Activated T-cell treated with anti-CD3 and anti-CD28 coated beads for 48 hours (primary cell): ENCODE data around the gene H6PD.

ENCODE experiments used
- DNase-seq: peaks from one replicate; pipeline ENCODE4 v3.0.0-alpha.2; 2020; ENCODE audit warnings: low read depth

H6PD gene

GRCh38 chr1:9260059-9260766 is 25.6 kb downstream of the H6PD start:
- no peak for DNase-seq

- DNase-seq = no peak
These were observed 26.9 kb downstream of the H6PD start for GRCh38 chr1:9261496-9261895.

- no peak for DNase-seq
These were observed 27.8 kb downstream of the H6PD start for GRCh38 chr1:9262096-9262986.

DNA sequence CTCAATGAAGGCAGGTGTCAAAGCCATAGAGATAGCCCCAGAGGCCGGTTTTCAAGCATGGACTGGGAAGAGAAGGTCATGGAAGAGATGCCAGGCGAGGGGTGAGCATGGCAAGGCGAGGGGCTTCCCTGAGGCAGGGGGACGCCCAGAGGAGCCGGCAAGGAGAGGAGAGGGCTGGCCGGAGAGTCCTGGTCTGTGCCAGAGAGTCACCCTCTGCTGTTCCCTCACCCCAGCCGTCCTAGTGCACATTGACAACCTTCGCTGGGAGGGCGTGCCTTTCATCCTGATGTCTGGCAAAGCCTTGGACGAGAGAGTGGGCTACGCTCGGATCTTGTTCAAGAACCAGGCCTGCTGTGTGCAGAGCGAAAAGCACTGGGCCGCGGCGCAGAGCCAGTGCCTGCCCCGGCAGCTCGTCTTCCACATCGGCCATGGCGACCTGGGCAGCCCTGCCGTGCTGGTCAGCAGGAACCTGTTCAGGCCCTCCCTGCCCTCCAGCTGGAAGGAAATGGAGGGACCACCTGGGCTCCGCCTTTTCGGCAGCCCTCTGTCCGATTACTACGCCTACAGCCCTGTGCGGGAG is 28.8 kb downstream of the H6PD start:
- DNase-seq = no peak

GRCh38 chr1:9263984-9264872 is 29.7 kb downstream of the H6PD start:
- no peak for DNase-seq

DNA sequence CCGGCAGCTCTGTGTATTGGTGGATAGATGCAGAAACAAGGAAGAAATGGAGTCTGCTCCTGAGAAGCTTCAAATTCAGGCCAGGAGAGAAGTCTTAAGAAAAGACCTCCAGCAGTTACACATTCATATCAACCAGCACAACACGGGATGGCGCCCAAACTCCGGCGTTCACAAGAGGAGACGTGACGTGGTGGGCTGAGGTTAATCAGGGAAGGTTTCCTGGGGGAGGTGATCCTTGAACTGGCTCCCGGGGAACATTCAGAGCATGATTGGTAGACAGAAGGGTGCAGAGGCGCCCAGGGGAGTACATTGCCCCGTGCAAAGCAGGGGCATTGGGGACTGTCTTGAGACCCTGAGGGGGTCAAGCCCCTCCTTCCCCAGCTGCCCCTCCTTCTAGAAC is 30.5 kb downstream of the H6PD start:
- no peak for DNase-seq

- no peak for DNase-seq
These were observed 31.4 kb downstream of the H6PD start for GRCh38 chr1:9265968-9266367.

- DNase-seq = no peak
These were observed 32.7 kb downstream of the H6PD start for GRCh38 chr1:9267352-9267686.

DNA sequence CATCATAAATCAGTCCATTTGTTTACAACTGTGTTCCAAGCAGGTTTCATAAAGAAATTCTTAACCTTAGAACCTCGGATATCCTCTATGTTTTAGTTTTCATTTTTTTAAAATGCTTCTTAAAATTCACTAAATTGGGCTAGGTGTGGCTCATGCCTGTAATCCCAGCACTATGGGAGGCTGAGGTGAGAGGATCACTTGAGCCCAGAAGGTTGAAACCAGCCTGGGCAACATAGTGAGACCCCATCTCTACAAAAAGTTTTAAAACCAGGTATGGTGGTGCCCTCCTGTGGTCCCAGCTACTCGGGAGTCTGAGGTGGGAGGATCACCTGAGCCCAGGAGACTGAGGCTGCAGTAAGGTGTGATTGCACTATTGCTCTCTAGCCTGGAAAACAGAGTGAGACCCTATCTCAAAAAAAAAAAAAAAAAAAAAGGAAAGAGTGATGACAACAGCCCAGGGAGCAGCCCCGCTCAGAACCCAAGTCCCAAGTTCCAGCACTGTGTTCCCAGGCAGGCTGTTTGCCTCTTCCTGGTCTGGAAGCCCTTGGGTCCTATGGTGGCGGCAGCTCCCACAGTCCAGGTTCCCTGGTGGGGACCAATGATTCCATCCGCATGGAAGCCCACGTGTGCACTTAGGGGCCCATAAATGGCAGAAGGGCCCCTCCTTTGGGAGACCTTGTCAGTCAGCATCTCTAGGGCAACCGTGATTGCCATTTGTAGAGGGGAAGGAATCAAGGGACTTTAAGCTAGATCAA is 33.4 kb downstream of the H6PD start:
- DNase-seq = no peak

GRCh38 chr1:9269078-9269501 is 34.5 kb downstream of the H6PD start:
- DNase-seq = no peak

DNA sequence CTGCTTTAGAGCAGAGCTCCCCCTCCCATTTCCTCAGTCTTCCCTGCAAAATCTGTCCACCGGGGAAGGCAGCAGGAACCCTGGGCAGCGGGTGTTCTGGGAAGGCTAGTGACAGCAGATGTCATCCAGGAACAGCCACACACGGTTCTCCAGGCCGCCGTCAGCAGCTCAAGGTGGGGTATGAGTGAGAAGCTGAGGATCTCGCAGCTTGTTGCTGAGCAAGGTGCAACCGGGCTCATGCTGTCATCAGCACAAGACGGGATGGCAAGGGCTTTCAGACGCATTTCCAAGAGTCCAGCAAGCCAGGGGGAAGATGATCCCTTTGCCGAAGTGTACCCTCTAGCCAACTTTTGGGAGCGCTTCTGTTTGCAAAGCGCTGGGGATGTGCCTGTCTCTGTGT is 35.1 kb downstream of the H6PD start:
- no peak for DNase-seq

GRCh38 chr1:9270290-9270883 is 35.8 kb downstream of the H6PD start:
- DNase-seq = no peak

DNA sequence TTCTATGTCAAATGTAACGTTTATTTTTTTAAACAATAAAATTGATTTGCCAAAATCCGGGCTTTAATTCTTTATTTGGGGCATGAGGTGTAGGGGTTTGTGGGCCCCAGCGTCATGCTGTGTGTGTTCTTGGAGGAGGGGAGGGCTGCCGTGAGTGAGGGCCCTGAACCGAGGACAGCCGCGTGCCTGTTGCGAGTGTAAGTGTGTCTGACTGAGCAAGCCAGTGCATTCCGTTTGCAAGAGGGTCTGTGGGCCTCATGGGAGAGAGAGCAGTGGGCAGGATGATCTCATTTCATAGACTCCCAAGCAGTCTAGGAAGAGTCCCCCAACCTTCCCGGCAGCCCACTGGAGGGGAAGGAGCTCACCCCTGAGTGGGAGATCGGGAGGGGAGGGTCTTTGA is 36.7 kb downstream of the H6PD start:
- no peak for DNase-seq

DNA sequence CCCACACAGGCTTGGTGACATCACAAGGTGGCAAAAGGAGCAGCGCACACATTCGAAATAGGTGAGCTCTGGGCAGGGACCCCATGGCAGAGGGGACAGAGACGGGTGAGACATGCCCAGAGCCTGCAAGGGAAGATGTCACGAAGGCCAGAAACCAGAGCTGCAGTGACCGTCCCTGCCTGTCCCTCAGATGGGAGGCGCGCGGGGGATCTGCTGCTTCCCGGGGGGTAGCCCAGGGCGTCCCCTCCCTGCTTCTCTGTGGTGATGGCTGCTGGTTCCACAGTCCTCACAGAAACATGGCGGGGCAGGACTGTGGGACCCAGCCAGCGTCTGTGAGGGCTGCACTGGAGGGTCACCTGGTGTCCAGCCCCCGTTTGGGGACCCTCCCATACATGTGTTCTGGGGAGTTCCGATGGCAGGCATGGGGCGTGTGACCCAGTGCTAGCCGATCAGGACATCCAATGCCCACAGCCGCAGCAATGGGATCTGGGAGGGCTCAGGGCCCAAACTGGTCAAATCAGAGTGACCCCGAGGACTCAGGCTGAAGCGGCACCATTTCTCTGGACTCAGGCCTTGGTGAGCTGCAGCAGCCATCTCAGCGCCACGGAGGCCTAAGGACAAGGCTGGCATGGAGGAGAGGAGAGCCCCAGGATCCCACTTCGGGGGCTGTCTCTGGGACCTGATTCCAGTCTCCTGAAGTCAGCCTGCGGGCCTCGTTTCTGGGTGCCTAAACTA is 37.5 kb downstream of the H6PD start:
- DNase-seq = no peak

- DNase-seq = no peak
These were observed 38.6 kb downstream of the H6PD start for GRCh38 chr1:9273177-9273576.

DNA sequence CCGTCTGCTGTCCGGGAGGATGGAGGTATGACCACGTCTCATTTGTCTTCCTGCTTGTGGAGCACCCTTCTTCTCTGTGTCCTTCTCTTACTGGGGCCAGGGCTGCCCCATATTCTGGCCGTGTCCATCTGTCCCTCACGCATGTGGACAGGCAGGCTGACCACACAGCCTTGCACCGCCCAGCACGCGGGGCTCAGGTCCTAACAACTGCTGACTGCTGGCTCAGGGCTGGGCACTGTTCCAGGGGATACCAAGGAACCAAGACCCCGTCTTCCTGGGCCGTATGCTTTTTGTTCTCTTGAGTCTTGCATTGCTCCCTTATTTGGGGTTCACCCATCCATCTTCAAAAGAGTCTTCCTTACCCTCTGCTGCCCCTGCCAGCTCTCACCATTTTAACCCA is 40.6 kb downstream of the H6PD start:
- DNase-seq = no peak

- peak; percentile 79 for DNase-seq
These were observed 41.0 kb downstream of the H6PD start for GRCh38 chr1:9275567-9276034.

DNA sequence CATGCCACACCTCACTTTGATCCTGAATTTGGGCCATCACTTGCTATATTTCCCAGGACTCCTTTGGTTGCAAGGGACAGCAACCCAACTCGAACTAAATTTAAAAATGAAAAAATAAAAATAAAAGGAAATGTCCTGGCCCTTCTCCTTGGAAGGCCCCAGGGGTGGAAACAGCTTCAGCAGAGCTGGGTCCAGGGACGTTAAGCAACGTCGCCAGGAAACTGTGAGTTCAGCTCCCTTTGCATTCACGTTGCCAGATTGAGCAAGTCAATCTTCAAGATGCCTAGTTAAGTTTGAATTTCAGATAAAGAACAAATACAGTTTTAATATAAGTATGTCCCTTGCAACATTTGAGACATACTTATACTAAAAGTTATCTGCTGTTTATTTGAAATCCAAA is 43.5 kb downstream of the H6PD start:
- no peak for DNase-seq

DNA sequence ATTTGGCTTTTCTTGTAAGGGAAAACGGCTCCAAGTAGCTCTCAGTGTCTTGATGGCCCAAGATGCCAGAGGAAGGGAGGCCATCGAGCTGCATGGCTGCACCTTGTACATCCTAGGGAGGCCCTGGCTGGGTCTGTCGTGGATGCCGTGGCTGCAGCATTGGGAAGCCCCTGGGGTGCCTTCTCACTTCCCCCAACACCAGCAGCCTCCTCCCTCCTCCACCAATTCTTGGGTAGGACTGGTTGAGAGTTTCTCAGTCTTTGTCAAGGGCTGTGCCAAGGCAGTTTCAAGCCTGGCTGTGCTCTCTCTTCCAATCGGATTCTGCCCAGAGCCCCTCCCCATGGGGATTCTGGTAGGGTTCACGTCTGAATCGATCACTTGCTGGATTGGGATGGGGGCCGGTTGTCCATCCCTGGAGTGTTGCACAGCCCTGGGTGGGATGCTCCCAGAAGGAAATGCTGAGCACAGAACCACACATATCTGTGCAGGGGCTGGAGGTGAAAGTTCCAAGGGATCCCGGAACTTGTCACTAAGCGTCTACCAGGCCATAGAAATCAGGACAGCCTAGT is 44.1 kb downstream of the H6PD start:
- DNase-seq = no peak
